ENCODE results near the gene KCNH2. TPM values are rescaled to one million over a fixed set of nuclear protein-coding genes. Genes with fewer than 3 reads are reported as not detected.

Gene KCNH2
- total RNA-seq, 4 donors from 2014 or later = 0.15 to 1.1 (median 0.36) TPM

- no peak for TF ChIP-seq POLR2A (IDR thresholded peaks at IDR 0.05)
- no peak for DNase-seq (ENCODE audit: low spot score in 2 of 2)
- WGBS, 2 donors = 67 to 69% methylated on average over 9 of the region's 9 CpGs
- intact Hi-C loops (cut with DNase I; ENCODE audit: low total_unique reads) = no loop called here
- H3K4me3 ChIP-seq (ENCODE audit: low read depth, poor library complexity, severe bottlenecking) = no peak overlapping the region
Measured at GRCh38 chr7:151005566-151005965, 27.4 kb upstream of the KCNH2 start.

GRCh38 chr7:151003572-151003971 is 25.5 kb upstream of the KCNH2 start:
- TF ChIP-seq CTCF (IDR thresholded peaks at IDR 0.05) (no peak), POLR2A (IDR thresholded peaks at IDR 0.05) (no peak)
- no peak for DNase-seq (ENCODE audit: low spot score in 2 of 2)
- intact Hi-C loops (cut with DNase I; ENCODE audit: low total_unique reads) = no loop called here
- no peak overlapping the region for H3K4me3 ChIP-seq (ENCODE audit: low read depth, poor library complexity, severe bottlenecking)
- 72 to 74% methylated on average over 12 of the region's 12 CpGs for WGBS, 2 donors

DNA sequence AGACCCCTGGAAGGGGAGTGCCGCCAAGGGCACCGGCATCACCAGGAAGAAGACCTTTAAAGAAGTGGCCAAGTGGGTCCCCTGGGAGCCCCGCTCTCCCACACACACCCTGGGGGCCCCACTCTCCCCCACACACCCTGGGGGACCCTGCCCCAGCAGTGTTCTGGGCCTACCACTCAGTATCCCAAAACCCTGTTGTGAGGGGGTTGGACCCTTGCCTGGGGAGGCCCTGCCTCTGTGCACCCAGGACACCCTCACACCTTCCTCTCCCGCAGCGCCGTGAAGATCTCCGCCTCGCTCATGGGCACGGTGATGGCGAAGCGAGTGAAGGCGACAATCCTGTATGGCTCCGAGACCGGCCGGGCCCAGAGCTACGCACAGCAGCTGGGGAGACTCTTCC is 23.4 kb upstream of the KCNH2 start:
- WGBS, 2 donors = 90 to 94% methylated on average over 16 of the region's 16 CpGs
- no peak for DNase-seq (ENCODE audit: low spot score in 2 of 2)
- no peak for TF ChIP-seq CTCF (IDR thresholded peaks at IDR 0.05)
- no peak for TF ChIP-seq POLR2A (IDR thresholded peaks at IDR 0.05)
- intact Hi-C loops (cut with DNase I; ENCODE audit: low total_unique reads) = no loop called here
- H3K4me3 ChIP-seq (ENCODE audit: low read depth, poor library complexity, severe bottlenecking) = no peak overlapping the region

DNA sequence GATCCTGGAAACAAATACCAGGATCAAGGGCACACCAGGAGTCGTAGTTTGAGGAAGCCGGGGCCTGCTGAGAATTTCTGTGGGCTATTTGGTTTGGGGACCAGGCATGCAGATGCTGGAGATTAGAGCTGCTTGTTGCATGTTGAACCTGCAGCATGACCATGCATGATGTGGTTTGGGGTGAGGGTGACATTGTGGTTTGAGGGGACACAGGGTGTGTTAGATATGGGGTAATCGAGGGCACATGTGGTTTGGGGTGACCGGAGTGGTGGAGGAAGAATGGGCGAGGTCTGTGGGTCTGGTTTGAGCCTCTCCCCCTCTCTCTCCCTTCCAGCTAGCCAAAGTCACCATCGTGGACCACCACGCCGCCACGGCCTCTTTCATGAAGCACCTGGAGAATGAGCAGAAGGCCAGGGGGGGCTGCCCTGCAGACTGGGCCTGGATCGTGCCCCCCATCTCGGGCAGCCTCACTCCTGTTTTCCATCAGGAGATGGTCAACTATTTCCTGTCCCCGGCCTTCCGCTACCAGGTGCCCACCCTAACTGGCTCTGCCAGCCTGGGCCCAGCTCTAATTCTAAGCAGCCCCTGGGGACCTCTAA is 22.9 kb upstream of the KCNH2 start:
- DNase-seq (ENCODE audit: low spot score in 2 of 2) = no peak
- H3K4me3 ChIP-seq (ENCODE audit: low read depth, poor library complexity, severe bottlenecking) = no peak overlapping the region
- TF ChIP-seq POLR2A (IDR thresholded peaks at IDR 0.05) = no peak
- TF ChIP-seq CTCF (IDR thresholded peaks at IDR 0.05) = no peak
- WGBS, 2 donors = 88 to 92% methylated on average over 13 of the region's 13 CpGs
- intact Hi-C loops (cut with DNase I; ENCODE audit: low total_unique reads) = no loop called here

- 89 to 92% methylated on average over 5 of the region's 5 CpGs for WGBS, 2 donors
- TF ChIP-seq CTCF (IDR thresholded peaks at IDR 0.05) = no peak
- no peak overlapping the region for H3K4me3 ChIP-seq (ENCODE audit: low read depth, poor library complexity, severe bottlenecking)
- intact Hi-C loops (cut with DNase I; ENCODE audit: low total_unique reads) = no loop called here
- DNase-seq (ENCODE audit: low spot score in 2 of 2) = no peak
Measured at GRCh38 chr7:150999497-151000230, 21.5 kb upstream of the KCNH2 start.

- TF ChIP-seq POLR2A (IDR thresholded peaks at IDR 0.05) (no peak), CTCF (IDR thresholded peaks at IDR 0.05) (no peak)
- DNase-seq (ENCODE audit: low spot score in 2 of 2) = no peak
- 92 to 93% methylated on average over 11 to 12 of the region's 12 CpGs for WGBS, 2 donors
- intact Hi-C loops (cut with DNase I; ENCODE audit: low total_unique reads) = no loop called here
- no peak overlapping the region for H3K4me3 ChIP-seq (ENCODE audit: low read depth, poor library complexity, severe bottlenecking)
Measured at GRCh38 chr7:150999001-150999400, 20.9 kb upstream of the KCNH2 start.

Measured in lower leg skin (tissue), 4 donors.